ENCODE measurements around the gene BBLN.

- TF ChIP-seq EZH2 (IDR thresholded peaks at IDR 0.05; ENCODE audit: borderline replicate concordance, low read length) (no peak), CTCF (conservative IDR thresholded peaks at IDR 0.05 in 1 of 2, IDR thresholded peaks at IDR 0.05 in 1 of 2; ENCODE audit: extremely low read depth in 1 of 2, insufficient read depth in 1 of 2, low read depth in 1 of 2, low read length in 2 of 2) (no peak)
Observed at GRCh38 chr9:128164307-128164885, 4.3 kb downstream of the BBLN start.
